ES-I3 (cell line): ENCODE data around the gene LIPA.
"Not testable (repeated sequence)": the region's sequence is repeated elsewhere in the genome, so short reads cannot be mapped to it uniquely, and the experiment has no call there.

Experiments
- H3K36me3 ChIP-seq: 2 replicates; pipeline ENCODE4 v1.6.1; 2013; ENCODE audit warnings: mild to moderate bottlenecking, low read length, control low read depth, moderate library complexity; ENCODE audit not compliant: insufficient read depth
- H3K4me1 ChIP-seq: 2 replicates; pipeline ENCODE4 v1.6.1; 2013; ENCODE audit warnings: mild to moderate bottlenecking, control low read depth, low read length; ENCODE audit not compliant: insufficient read depth
- H3K9ac ChIP-seq: 2 replicates; pipeline ENCODE4 v1.6.1; 2013; ENCODE audit warnings: low read depth, mild to moderate bottlenecking, low read length, moderate library complexity
- H3K9me3 ChIP-seq: 2 replicates; pipeline ENCODE4 v1.6.1; 2013; ENCODE audit warnings: mild to moderate bottlenecking, low read length, moderate library complexity; ENCODE audit not compliant: control insufficient read depth, insufficient read depth

LIPA gene

GRCh38 chr10:89258881-89259280, 7.3 kb upstream of the LIPA start:
- Histone ChIP-seq H3K36me3 (no peaks in the 10 kb centered on the region), H3K9me3 (no peaks in the 10 kb centered on the region), H3K4me1 (0 out of 2 replicates have a peak, but pooled peaks cover 4% of the 10 kb centered on the region), H3K9ac (no peak overlapping the region)

GRCh38 chr10:89257581-89257980, 6.0 kb upstream of the LIPA start:
- Histone ChIP-seq H3K9ac (no peak overlapping the region), H3K4me1 (0 out of 2 replicates have a peak, but pooled peaks cover 4% of the 10 kb centered on the region), H3K9me3 (peaks cover 3% of the 10 kb centered on the region; the same call in 1 of the 2 replicates), H3K36me3 (no peaks in the 10 kb centered on the region)

GRCh38 chr10:89256962-89257361, 5.4 kb upstream of the LIPA start:
- Histone ChIP-seq H3K4me1 (0 out of 2 replicates have a peak, but pooled peaks cover 4% of the 10 kb centered on the region), H3K9ac (no peak overlapping the region), H3K36me3 (no peaks in the 10 kb centered on the region)

GRCh38 chr10:89256340-89256739, 4.8 kb upstream of the LIPA start:
- H3K36me3 ChIP-seq = no peaks in the 10 kb centered on the region
- H3K9me3 ChIP-seq = peaks cover 3% of the 10 kb centered on the region; the same call in 1 of the 2 replicates
- no peak overlapping the region for H3K9ac ChIP-seq
- H3K4me1 ChIP-seq = 0 out of 2 replicates have a peak, but pooled peaks cover 4% of the 10 kb centered on the region

More at GRCh38 chr10:89256962-89257361, 5.4 kb upstream of the LIPA start:
- peaks cover 3% of the 10 kb centered on the region; the same call in 1 of the 2 replicates for H3K9me3 ChIP-seq

- Histone ChIP-seq H3K9ac (no peak overlapping the region), H3K4me1 (0 out of 2 replicates have a peak, but pooled peaks cover 3% of the 10 kb centered on the region), H3K36me3 (no peaks in the 10 kb centered on the region), H3K9me3 (peaks cover 3% of the 10 kb centered on the region; the same call in 1 of the 2 replicates)
These were observed 4.2 kb upstream of the LIPA start for GRCh38 chr10:89255793-89256192.

- not testable (repeated sequence) for H3K4me1 ChIP-seq, H3K36me3 ChIP-seq
These were observed 3.6 kb upstream of the LIPA start for GRCh38 chr10:89255091-89255579.

GRCh38 chr10:89252225-89252585, 630 bp upstream of the LIPA start:
- Histone ChIP-seq H3K36me3 (no peaks in the 10 kb centered on the region), H3K9ac (no peak overlapping the region), H3K4me1 (no peaks in the 10 kb centered on the region), H3K9me3 (peaks cover 3% of the 10 kb centered on the region; the same call in 1 of the 2 replicates)

More at GRCh38 chr10:89255091-89255579, 3.6 kb upstream of the LIPA start:
- not testable (repeated sequence) for H3K9me3 ChIP-seq, H3K9ac ChIP-seq

- no peaks in the 10 kb centered on the region for H3K36me3 ChIP-seq
- peaks cover under 1% of the 10 kb centered on the region; the same call in 1 of the 2 replicates for H3K4me1 ChIP-seq
These were observed 638 bp downstream of the LIPA start for GRCh38 chr10:89250865-89251408.

GRCh38 chr10:89248990-89249389, 2.6 kb downstream of the LIPA start:
- H3K36me3 ChIP-seq = no peaks in the 10 kb centered on the region
- no peak overlapping the region for H3K9ac ChIP-seq
- peaks cover 5% of the 10 kb centered on the region; the same call in 1 of the 2 replicates for H3K4me1 ChIP-seq
- peaks cover 3% of the 10 kb centered on the region; the same call in 1 of the 2 replicates for H3K9me3 ChIP-seq

More at GRCh38 chr10:89250865-89251408, 638 bp downstream of the LIPA start:
- peak overlapping the region; percentile 76; the same call in 1 of the 2 replicates for H3K9ac ChIP-seq
- H3K9me3 ChIP-seq = peaks cover 3% of the 10 kb centered on the region; the same call in 1 of the 2 replicates

GRCh38 chr10:89247623-89248022, 4.0 kb downstream of the LIPA start:
- H3K9me3 ChIP-seq, H3K9ac ChIP-seq, H3K36me3 ChIP-seq: not testable (repeated sequence)
- peaks cover 12% of the 10 kb centered on the region; the same call in 1 of the 2 replicates for H3K4me1 ChIP-seq

- Histone ChIP-seq H3K36me3 (no peaks in the 10 kb centered on the region), H3K4me1 (peaks cover 21% of the 10 kb centered on the region), H3K9me3 (no peaks in the 10 kb centered on the region), H3K9ac (no peak overlapping the region)
These were observed 5.8 kb downstream of the LIPA start for GRCh38 chr10:89245802-89246201.

- H3K36me3 ChIP-seq = no peaks in the 10 kb centered on the region
These were observed 8.6 kb downstream of the LIPA start for GRCh38 chr10:89242840-89243568.

GRCh38 chr10:89242345-89242684, 9.3 kb downstream of the LIPA start:
- H3K9ac ChIP-seq = no peak overlapping the region
- H3K9me3 ChIP-seq = no peaks in the 10 kb centered on the region
- no peaks in the 10 kb centered on the region for H3K36me3 ChIP-seq
- peaks cover 21% of the 10 kb centered on the region for H3K4me1 ChIP-seq

More at GRCh38 chr10:89242840-89243568, 8.6 kb downstream of the LIPA start:
- Histone ChIP-seq H3K4me1 (peaks cover 21% of the 10 kb centered on the region), H3K9me3 (no peaks in the 10 kb centered on the region), H3K9ac (no peak overlapping the region)

GRCh38 chr10:89241486-89242344, 9.9 kb downstream of the LIPA start:
- Histone ChIP-seq H3K9me3 (no peaks in the 10 kb centered on the region), H3K4me1 (peaks cover 21% of the 10 kb centered on the region), H3K36me3 (no peaks in the 10 kb centered on the region), H3K9ac (no peak overlapping the region)
